Gastroesophageal sphincter (tissue), 3 donors: Measurements from ENCODE around the gene HSPB8.

Experiments used
- CTCF ChIP-seq, 4 experiments: fragments of 200-600 bp in 2 of 4; fragments of 450-650 bp in 2 of 4; sonication (generic) in 1 of 4; IDR thresholded peaks; one replicate each; pipeline ENCODE4 v1.5.1; 2017 to 2019; ENCODE audit warnings: antibody characterized with exemption in 4 of 4, mild to moderate bottlenecking in 2 of 4, moderate library complexity in 2 of 4
- EP300 ChIP-seq: sonication (generic); formaldehyde crosslinking; IDR thresholded peaks from one replicate; pipeline ENCODE4 v1.6.1; 2017; ENCODE audit warnings: antibody characterized with exemption, mild to moderate bottlenecking
- POLR2A ChIP-seq, 2 donors: fragments of 450-650 bp; IDR thresholded peaks; one replicate each; pipeline ENCODE4 v1.6.1; 2017; ENCODE audit warnings: antibody characterized with exemption in 2 of 2, mild to moderate bottlenecking in 2 of 2, moderate library complexity in 1 of 2
- POLR2AphosphoS5 ChIP-seq: sonication (generic); formaldehyde crosslinking; IDR thresholded peaks from one replicate; pipeline ENCODE4 v1.6.1; 2017; ENCODE audit warnings: antibody characterized with exemption

- TF ChIP-seq CTCF (IDR thresholded peaks at IDR 0.05) (no peak), POLR2A (IDR thresholded peaks at IDR 0.05) (peak in 1 of 2 donors; percentile 7), EP300 (no peak), POLR2AphosphoS5 (peak; percentile 28)
These were observed 747 bp downstream of the HSPB8 start for GRCh38 chr12:119179335-119180021.
